GM10266 (cell line): ENCODE results near the gene CHST8.

Experiments used
- DNase-seq: peaks from one replicate; pipeline ENCODE4 v3.0.0; 2012; ENCODE audit errors: extremely low spot score
- TF ChIP-seq, protein P1 (sequence below): IDR thresholded peaks from 2 replicates; pipeline ENCODE4 v1.5.1; 2012; ENCODE audit warnings: mild to moderate bottlenecking, low read depth; ENCODE audit not compliant: control insufficient read depth, insufficient read depth; ENCODE audit errors: missing control alignments

The CHST8 gene

GRCh38 chr19:33683881-33684537 is 62.3 kb downstream of the CHST8 start:
- TF ChIP-seq, protein P1, sequence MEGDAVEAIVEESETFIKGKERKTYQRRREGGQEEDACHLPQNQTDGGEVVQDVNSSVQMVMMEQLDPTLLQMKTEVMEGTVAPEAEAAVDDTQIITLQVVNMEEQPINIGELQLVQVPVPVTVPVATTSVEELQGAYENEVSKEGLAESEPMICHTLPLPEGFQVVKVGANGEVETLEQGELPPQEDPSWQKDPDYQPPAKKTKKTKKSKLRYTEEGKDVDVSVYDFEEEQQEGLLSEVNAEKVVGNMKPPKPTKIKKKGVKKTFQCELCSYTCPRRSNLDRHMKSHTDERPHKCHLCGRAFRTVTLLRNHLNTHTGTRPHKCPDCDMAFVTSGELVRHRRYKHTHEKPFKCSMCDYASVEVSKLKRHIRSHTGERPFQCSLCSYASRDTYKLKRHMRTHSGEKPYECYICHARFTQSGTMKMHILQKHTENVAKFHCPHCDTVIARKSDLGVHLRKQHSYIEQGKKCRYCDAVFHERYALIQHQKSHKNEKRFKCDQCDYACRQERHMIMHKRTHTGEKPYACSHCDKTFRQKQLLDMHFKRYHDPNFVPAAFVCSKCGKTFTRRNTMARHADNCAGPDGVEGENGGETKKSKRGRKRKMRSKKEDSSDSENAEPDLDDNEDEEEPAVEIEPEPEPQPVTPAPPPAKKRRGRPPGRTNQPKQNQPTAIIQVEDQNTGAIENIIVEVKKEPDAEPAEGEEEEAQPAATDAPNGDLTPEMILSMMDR = no peak
- no peak for DNase-seq

DNA sequence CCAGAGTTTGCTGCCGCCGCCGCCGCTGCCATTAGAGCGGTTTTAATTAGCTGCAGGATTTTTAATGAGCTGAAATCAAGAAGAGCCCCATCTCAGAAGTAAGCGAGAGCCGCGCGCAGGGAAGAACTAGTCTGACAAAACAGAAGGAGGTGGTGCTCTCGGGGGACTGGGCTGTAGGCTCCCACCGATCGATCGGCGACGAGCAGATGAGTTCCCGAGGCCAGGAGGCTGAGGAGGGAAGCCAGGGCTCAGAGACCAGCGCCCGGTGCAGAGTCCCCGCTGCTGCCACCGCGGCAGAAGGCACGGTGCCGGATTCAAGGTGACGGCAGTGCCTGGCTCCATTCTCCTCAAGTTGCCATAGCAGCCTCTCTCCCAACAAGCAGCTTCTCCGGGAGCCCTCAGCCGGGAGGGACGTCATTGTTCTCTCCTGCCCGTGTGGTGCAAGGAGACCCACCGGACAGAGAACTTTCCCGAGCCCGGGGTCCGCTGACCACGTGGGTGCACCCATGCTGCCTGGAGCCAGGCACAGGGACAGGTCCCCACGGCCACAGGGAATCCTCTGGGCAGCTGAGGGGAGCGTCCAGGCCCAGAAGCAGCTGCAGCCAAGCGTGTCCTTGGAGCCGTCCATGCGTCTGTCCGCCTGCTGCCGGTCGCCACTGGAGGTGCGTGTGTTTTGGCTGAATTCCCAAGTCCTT is 62.9 kb downstream of the CHST8 start:
- TF ChIP-seq, protein P1 = no peak
- no peak for DNase-seq

- no peak for DNase-seq
- TF ChIP-seq, protein P1 = no peak
These were observed 63.8 kb downstream of the CHST8 start for GRCh38 chr19:33685541-33685940.

DNA sequence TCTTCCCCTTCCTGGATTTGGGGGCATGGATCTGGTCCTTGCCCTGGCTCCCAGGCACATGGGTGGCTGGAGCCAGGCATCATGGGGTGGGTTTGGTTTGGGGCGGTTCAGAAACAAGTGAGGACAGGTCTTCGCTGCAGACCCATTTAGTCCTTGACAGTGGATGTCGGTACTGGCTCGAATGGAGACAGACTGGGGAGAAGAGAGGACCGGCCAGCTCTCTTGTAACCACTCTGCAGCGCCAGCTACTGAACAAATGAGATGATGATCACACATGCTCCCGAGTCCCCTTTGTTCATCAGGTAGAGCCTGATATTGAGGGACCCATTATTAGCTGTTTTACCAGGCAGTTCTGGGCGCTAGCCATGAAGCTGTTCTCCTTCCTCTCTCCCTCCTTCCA is 64.5 kb downstream of the CHST8 start:
- no peak for DNase-seq
- TF ChIP-seq, protein P1 = no peak

- TF ChIP-seq, protein P1 = no peak
- no peak for DNase-seq
These were observed 65.1 kb downstream of the CHST8 start for GRCh38 chr19:33686687-33687480.

- DNase-seq = no peak
These were observed 65.9 kb downstream of the CHST8 start for GRCh38 chr19:33687481-33688170.

More at GRCh38 chr19:33687481-33688170, 65.9 kb downstream of the CHST8 start:
- TF ChIP-seq, protein P1 = no peak
